Natural killer cell (primary cell): ENCODE data around the gene PNMA6A. TPM values are rescaled to one million over a fixed set of nuclear protein-coding genes. Genes with fewer than 3 reads are reported as not detected.
"Not testable (repeated sequence)": the region's sequence is repeated elsewhere in the genome, so short reads cannot be mapped to it uniquely, and the experiment has no call there.

ENCODE experiments used
- ATAC-seq, 3 donors: fragments of 150-1000 bp in 2 of 3; fragments of 200-7000 bp in 1 of 3; cut with Tn5 transposase; 1 replicate in 1 of 3; 2 replicates in 2 of 3; pipeline ENCODE4 v1.10.0; 2021; ENCODE audit warnings: mild to moderate bottlenecking in 2 of 3, moderate library complexity in 2 of 3
- DNase-seq, 2 donors: peaks; one replicate each; pipeline versions ENCODE4 v3.0.0 to v3.0.0-alpha.2; 2013 to 2021; ENCODE audit warnings: mixed read lengths in 1 of 2
- H3K27ac ChIP-seq: one replicate; pipeline ENCODE4 v1.5.1; 2013; ENCODE audit warnings: mild to moderate bottlenecking, low read length
- H3K27me3 ChIP-seq: one replicate; pipeline ENCODE4 v1.6.1; 2013; ENCODE audit warnings: low read length; ENCODE audit not compliant: control insufficient read depth, insufficient read depth
- H3K36me3 ChIP-seq: one replicate; pipeline ENCODE4 v1.6.1; 2013; ENCODE audit warnings: low read length; ENCODE audit not compliant: control insufficient read depth, insufficient read depth
- H3K4me1 ChIP-seq: one replicate; pipeline ENCODE4 v1.6.1; 2013; ENCODE audit warnings: low read length; ENCODE audit not compliant: control insufficient read depth, insufficient read depth
- H3K4me3 ChIP-seq: one replicate; pipeline ENCODE4 v1.5.1; 2013; ENCODE audit warnings: low read length
- H3K9me3 ChIP-seq: one replicate; pipeline ENCODE4 v1.6.1; 2013; ENCODE audit warnings: low read length; ENCODE audit not compliant: control insufficient read depth, insufficient read depth
- H3K27ac Mint-ChIP-seq, 2 donors: one replicate each; pipeline ENCODE4 v1.8.0; 2022; ENCODE audit warnings: mild to moderate bottlenecking in 2 of 2, mixed read lengths in 2 of 2, moderate library complexity in 1 of 2
- H3K27me3 Mint-ChIP-seq, 2 donors: one replicate each; pipeline ENCODE4 v1.8.0; 2022; ENCODE audit warnings: low read depth in 2 of 2, mixed read lengths in 2 of 2
- H3K36me3 Mint-ChIP-seq: one replicate; pipeline ENCODE4 v1.8.0; 2022; ENCODE audit warnings: mixed read lengths
- H3K4me1 Mint-ChIP-seq, 2 donors: one replicate each; pipeline ENCODE4 v1.8.0; 2022; ENCODE audit warnings: mixed read lengths in 2 of 2
- H3K4me3 Mint-ChIP-seq: one replicate; pipeline ENCODE4 v1.8.0; 2022; ENCODE audit warnings: mild to moderate bottlenecking, moderate library complexity, mixed read lengths
- H3K9me3 Mint-ChIP-seq, 2 donors: one replicate each; pipeline ENCODE4 v1.8.0; 2022; ENCODE audit warnings: mixed read lengths in 2 of 2
- WGBS: methylation state at CpG from one replicate; pipeline ENCODE4 v1.1.7; 2013; ENCODE audit warnings: missing lambda C conversion rate; ENCODE audit not compliant: insufficient coverage; 5-methylcytosine and 5-hydroxymethylcytosine counted together
- intact Hi-C: fragments of 100-400 bp; cut with micrococcal nuclease; formaldehyde crosslinking; loops from one replicate; pipeline ENCODE4 v1.14.2; 2022
- total RNA-seq, 4 donors: library from RNA; stranded (reverse); fragments of 120-200 nt in 1 of 4; gene quantifications; one replicate each; pipeline versions ENCODE4 v1.2.3 to v1.2.4, GENCODE V29; 2013 to 2022

Gene PNMA6A
- total RNA-seq, 3 donors from 2014 or later (not counting 1 experiment from before 2014, with no cell fraction given): 0.12 to 0.28 TPM; not detected in 1

DNA sequence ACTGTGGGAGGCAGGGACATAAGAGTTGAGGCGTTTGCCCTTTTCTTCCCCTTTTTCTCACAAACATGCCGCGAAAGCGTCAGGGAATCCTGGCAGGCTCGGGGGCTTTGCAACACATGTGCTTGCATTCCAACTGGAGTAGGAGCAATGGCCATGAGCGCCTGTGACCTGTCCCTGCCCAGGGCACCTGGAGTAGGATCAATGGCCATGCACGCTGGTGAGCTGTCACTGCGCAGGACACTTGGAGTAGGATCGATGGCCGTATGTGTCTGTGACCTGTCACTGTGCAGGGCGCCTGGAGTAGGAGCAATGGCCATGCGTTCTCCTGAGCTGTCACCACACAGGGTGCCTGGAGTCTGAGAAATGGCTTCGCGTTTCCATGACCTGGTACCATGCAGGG is 51.2 kb downstream of the PNMA6A start:
- DNase-seq, H3K36me3 Mint-ChIP-seq, H3K4me3 ChIP-seq, H3K27me3 Mint-ChIP-seq, H3K36me3 ChIP-seq, H3K9me3 Mint-ChIP-seq, H3K9me3 ChIP-seq, H3K27ac ChIP-seq, H3K4me1 ChIP-seq, ATAC-seq, intact Hi-C loops, H3K4me1 Mint-ChIP-seq, H3K4me3 Mint-ChIP-seq, H3K27ac Mint-ChIP-seq, H3K27me3 ChIP-seq: not testable (repeated sequence)
- WGBS: no CpG with 5 or more reads among the region's 14 CpGs

Other genes starting within 250 kb of the PNMA6A start
- gene CETN2, start 241.7 kb upstream of the PNMA6A start, total RNA-seq: 10 to 100 TPM in 1 of 3 donors, 1 to 10 TPM in 2; 8.3 to 11.0 (median 9.8) TPM
- 1 to 10 TPM; 4.9 to 8.2 (median 7.9) TPM for gene NSDHL, start 241.4 kb upstream of the PNMA6A start, total RNA-seq
- 10 to 100 TPM in 1 of 3 donors, 1 to 10 TPM in 2; 1.9 to 12.4 (median 6.5) TPM for gene ZNF185, start 174.4 kb upstream of the PNMA6A start, total RNA-seq
- not detected for gene PNMA5, start 78.3 kb upstream of the PNMA6A start, total RNA-seq
- 1 to 10 TPM; 3.1 to 4.2 (median 3.5) TPM for gene PNMA3, start 16.0 kb upstream of the PNMA6A start, total RNA-seq
- not detected for gene MAGEA1, start 106.8 kb downstream of the PNMA6A start, total RNA-seq
- gene PNMA6F, start 249.3 kb downstream of the PNMA6A start, total RNA-seq: not detected